SU-DHL-6 (cell line): ENCODE results near the gene UBASH3A.

Experiments used
- EZH2phosphoT487 ChIP-seq: fragments of 200-600 bp; sonication (generic), shearing (Covaris generic); conservative IDR thresholded peaks from 2 replicates; pipeline ENCODE4 v1.6.1; 2018; ENCODE audit warnings: mild to moderate bottlenecking, antibody characterized with exemption, low read length, moderate library complexity, mixed read lengths
- TF ChIP-seq, protein P1 (sequence below): fragments of 200-600 bp; sonication (generic); IDR thresholded peaks from one replicate; pipeline ENCODE4 v1.5.1; 2017; ENCODE audit warnings: antibody characterized with exemption, mild to moderate bottlenecking, low read length, moderate library complexity; ENCODE audit not compliant: insufficient read depth, poor library complexity, severe bottlenecking

DNA sequence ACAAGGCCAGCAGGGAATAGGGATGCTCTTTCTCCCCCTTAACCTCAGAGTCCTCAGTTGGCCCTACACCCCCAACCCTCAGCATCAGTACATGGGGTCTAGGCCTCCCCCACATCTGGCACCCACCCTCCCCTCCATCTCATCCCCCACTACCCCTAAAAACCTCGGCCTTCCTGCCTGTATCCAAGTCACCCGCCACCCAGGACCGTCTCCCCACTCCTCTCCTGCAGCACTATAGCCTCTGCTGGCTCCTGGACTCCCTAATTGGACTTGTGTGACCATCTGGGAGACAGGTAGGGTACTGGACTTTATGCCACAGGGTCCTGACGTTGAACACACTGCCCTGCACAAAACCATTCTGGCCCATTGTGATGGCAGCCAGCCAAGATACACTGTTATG, 86.3 kb downstream of the UBASH3A start:
- TF ChIP-seq, protein P1, sequence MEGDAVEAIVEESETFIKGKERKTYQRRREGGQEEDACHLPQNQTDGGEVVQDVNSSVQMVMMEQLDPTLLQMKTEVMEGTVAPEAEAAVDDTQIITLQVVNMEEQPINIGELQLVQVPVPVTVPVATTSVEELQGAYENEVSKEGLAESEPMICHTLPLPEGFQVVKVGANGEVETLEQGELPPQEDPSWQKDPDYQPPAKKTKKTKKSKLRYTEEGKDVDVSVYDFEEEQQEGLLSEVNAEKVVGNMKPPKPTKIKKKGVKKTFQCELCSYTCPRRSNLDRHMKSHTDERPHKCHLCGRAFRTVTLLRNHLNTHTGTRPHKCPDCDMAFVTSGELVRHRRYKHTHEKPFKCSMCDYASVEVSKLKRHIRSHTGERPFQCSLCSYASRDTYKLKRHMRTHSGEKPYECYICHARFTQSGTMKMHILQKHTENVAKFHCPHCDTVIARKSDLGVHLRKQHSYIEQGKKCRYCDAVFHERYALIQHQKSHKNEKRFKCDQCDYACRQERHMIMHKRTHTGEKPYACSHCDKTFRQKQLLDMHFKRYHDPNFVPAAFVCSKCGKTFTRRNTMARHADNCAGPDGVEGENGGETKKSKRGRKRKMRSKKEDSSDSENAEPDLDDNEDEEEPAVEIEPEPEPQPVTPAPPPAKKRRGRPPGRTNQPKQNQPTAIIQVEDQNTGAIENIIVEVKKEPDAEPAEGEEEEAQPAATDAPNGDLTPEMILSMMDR = no peak
- no peak for TF ChIP-seq EZH2phosphoT487
